ENCODE results near the gene SOCS1. TPM values are rescaled to one million over a fixed set of nuclear protein-coding genes. Genes with fewer than 3 reads are reported as not detected.

Gene SOCS1
- total RNA-seq, 1 donor from 2014 or later, result 76.2 TPM

DNA sequence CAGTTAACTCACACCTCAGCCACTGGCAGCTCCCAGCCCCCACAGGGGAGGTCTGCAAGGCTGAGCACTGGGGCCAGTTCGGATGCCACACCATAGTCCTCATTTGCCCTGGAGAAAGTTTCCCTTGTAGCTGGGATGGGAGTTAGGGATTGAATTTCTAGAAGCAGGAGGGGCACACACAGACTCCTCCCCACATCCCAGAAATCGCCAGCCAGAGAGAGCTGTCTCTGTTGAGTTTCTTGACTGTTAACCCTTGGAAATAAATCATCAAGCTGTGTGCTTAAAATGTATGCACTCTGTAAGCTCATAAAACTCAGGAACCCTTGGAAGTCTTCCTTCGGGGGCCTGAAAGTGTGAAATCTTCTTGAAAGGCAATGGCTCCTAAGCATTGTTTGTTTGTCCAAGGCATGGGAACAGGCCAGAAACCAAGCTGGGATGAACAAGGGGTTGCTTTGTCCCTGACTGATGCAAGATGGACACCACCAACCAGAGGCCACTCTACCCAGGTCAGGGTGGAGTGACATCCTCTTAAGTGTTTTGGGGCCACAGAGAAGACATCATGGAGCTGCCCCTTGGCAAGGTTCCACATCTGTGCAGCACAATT is 17.8 kb upstream of the SOCS1 start:
- H3K27me3 Mint-ChIP-seq, result no peaks in the 10 kb centered on the region
- H3K9me3 Mint-ChIP-seq, result no peaks in the 10 kb centered on the region
- H3K4me3 Mint-ChIP-seq, result no peak overlapping the region
- POLR2A ChIA-PET, result interaction anchor here (0.6 to 1.9 kb wide), 3 partner anchors 52 to 201 kb away, joined by 3 to 5 read pairs (median 4); no protein-coding TSS in a partner anchor
- H3K4me1 Mint-ChIP-seq, result peaks cover 2% of the 10 kb centered on the region
- DNase-seq (no peak), ATAC-seq (ENCODE audit: low read depth) (no peak)
- H3K27ac Mint-ChIP-seq, result no peak overlapping the region
- CTCF ChIA-PET, result no interaction called here
- intact Hi-C loops (cut with micrococcal nuclease), result no loop called here
- TF ChIP-seq, protein P1, sequence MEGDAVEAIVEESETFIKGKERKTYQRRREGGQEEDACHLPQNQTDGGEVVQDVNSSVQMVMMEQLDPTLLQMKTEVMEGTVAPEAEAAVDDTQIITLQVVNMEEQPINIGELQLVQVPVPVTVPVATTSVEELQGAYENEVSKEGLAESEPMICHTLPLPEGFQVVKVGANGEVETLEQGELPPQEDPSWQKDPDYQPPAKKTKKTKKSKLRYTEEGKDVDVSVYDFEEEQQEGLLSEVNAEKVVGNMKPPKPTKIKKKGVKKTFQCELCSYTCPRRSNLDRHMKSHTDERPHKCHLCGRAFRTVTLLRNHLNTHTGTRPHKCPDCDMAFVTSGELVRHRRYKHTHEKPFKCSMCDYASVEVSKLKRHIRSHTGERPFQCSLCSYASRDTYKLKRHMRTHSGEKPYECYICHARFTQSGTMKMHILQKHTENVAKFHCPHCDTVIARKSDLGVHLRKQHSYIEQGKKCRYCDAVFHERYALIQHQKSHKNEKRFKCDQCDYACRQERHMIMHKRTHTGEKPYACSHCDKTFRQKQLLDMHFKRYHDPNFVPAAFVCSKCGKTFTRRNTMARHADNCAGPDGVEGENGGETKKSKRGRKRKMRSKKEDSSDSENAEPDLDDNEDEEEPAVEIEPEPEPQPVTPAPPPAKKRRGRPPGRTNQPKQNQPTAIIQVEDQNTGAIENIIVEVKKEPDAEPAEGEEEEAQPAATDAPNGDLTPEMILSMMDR (IDR thresholded peaks at IDR 0.05), result no peak
- H3K36me3 Mint-ChIP-seq (ENCODE audit: low read depth), result no peaks in the 10 kb centered on the region

DNA sequence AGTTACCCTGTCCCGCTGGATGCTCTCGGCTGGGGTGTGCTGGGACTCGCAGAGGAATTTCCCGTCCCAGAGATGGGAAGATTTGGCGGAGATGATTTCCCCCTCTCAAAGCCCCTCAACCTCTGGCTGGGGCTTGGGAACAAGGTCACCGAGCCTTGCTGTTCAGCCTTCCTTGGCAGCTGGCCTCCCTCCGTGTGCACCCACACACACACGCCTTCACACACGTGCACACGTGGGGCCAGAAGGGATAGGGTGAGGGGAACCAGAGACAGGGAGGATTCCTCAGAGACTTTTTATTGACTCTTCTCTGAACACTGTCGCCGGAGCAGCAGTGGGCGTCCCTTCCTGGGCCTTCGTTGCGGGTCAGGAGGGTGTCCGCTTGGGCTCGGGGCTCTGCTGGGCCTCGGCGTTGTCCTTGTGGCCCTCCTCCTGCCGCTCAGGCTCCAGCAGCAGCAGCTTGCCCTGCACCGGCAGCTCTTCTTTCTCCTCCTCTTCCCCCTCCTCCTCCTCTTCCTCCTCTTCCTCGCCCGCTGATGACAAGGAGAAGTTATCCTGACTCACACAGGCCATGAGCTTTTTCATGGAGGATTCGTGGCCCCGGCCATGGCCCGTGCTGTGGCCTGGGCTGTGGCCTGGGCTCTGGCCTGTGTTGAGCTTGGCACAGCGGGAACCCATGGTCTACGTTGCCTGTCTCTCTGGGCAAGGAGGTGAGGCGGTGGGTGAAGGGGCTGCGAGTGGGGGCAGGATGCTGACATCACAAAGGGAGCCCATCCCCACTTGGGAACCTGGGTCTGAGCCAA is 17.1 kb upstream of the SOCS1 start, which contains the start of gene PRM3:
Gene PRM3 (minus strand): TSS at position 709 of the 800 bp plus-strand sequence. CDS start 34 bp downstream, at position 675.
- ATAC-seq (ENCODE audit: low read depth) (no peak), DNase-seq (no peak)
- TF ChIP-seq, protein P1 (IDR thresholded peaks at IDR 0.05), result no peak
- Mint-ChIP-seq H3K27me3 (no peaks in the 10 kb centered on the region), H3K27ac (no peak within 1 kb of the TSS), H3K36me3 (ENCODE audit: low read depth) (no peaks in the 10 kb centered on the region), H3K4me3 (no peak within 1 kb of the TSS), H3K9me3 (no peaks in the 10 kb centered on the region), H3K4me1 (no peaks in the 10 kb centered on the region)
- intact Hi-C loops (cut with micrococcal nuclease), result no loop called here
- POLR2A ChIA-PET, result interaction anchor here (0.6 to 1.9 kb wide), 3 partner anchors 19 to 82 kb away, joined by 3 to 9 read pairs (median 4); no protein-coding TSS in a partner anchor
- CTCF ChIA-PET, result interaction anchor here (1.1 kb wide), 1 partner anchor 9 kb away, joined by 3 read pairs; no protein-coding TSS in a partner anchor

DNA sequence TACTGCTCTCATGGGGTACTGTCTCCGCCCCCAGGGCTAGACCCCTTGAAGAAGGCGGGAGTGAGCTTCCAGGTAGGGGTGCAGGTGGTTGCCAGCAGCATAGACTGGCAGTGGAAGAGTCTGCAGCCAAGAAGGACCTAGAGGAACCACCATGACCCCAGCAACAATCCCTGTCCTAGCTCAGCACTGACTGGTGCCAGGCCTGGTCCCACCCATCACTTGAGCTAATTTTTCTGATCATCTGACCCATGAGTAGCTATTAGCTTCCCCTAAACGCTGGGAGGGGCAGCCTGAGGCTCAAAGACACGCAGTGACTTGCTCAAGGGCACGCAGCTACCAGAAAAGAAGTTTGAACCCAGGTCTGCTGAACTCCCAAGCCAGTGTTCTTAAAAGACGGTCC is 16.5 kb upstream of the SOCS1 start:
- TF ChIP-seq, protein P1 (IDR thresholded peaks at IDR 0.05), result no peak
- Mint-ChIP-seq H3K9me3 (no peaks in the 10 kb centered on the region), H3K4me3 (no peak overlapping the region), H3K27me3 (no peaks in the 10 kb centered on the region), H3K36me3 (ENCODE audit: low read depth) (no peaks in the 10 kb centered on the region), H3K4me1 (no peaks in the 10 kb centered on the region), H3K27ac (no peak overlapping the region)
- CTCF ChIA-PET, result interaction anchor here (1.1 kb wide), 1 partner anchor 9 kb away, joined by 3 read pairs; no protein-coding TSS in a partner anchor
- ATAC-seq (ENCODE audit: low read depth) (no peak), DNase-seq (no peak)
- intact Hi-C loops (cut with micrococcal nuclease), result no loop called here
- POLR2A ChIA-PET, result interaction anchor here (0.6 to 0.9 kb wide), 2 partner anchors 20 to 24 kb away, joined by 3 to 9 read pairs; no protein-coding TSS in a partner anchor

DNA sequence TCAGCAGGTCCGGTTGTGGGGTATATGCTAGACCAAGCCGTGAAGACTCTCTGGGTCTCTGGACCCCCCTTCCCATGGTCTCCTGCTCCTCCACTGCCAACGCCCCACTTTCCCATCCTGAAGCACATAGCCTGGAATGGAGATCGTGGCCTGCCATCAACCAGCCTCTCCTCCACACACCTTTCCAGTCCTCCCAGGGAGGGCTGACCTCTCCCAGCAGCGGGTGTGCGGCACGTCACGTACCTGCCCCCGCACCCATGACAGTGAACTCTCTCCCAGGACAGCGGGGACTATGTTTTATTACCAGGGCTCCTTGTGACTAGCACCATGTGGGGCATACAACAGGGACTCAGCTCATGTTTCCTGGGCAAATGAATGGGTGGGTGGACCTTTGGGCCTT is 15.6 kb upstream of the SOCS1 start:
- no peaks in the 10 kb centered on the region for H3K36me3 Mint-ChIP-seq (ENCODE audit: low read depth)
- H3K27ac Mint-ChIP-seq, result no peak overlapping the region
- DNase-seq (no peak), ATAC-seq (ENCODE audit: low read depth) (no peak)
- ChIA-PET POLR2A (interaction anchor here (0.6 to 1.1 kb wide), 2 partner anchors 14 to 20 kb away, joined by 3 to 5 read pairs; no protein-coding TSS in a partner anchor), CTCF (no interaction called here)
- H3K4me1 Mint-ChIP-seq, result no peaks in the 10 kb centered on the region
- H3K27me3 Mint-ChIP-seq, result no peaks in the 10 kb centered on the region
- no peak overlapping the region for H3K4me3 Mint-ChIP-seq
- H3K9me3 Mint-ChIP-seq, result no peaks in the 10 kb centered on the region
- TF ChIP-seq, protein P1 (IDR thresholded peaks at IDR 0.05), result no peak
- intact Hi-C loops (cut with micrococcal nuclease), result no loop called here

Data from activated B cell treated with CpG ODN at 0.5 μM for 24 hours (primary cell).